Measurements from ENCODE around the gene GDI1. TPM values are rescaled to one million over a fixed set of nuclear protein-coding genes. Genes with fewer than 3 reads are reported as not detected.

Gene GDI1
- total and polyA plus RNA-seq, 12 donors = 85.6 to 287 (median 113) TPM

DNA sequence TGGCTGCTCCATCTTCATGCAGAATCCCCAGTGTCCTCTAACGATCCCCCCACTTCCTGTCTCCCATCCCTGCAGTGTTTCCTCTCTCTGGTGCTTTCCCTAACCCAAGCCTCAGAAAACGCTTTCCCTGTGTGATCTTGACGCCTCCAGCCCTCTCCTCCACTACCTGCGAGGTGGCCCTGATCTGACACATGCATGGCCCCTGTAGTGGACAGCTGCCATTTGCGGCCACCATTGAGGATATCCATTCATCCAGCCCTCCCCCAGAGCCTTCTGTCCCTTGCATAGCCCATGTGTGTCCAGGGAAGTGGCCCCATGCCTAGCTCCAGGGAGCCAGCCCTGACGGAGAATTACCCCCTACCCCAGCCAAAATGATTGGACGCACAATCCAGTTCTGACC lies 46.4 kb downstream of the GDI1 start:
- no peak overlapping the region for H3K4me3 ChIP-seq
- no peak overlapping the region for H3K27ac ChIP-seq
- peaks cover 5 to 9% of the 10 kb centered on the region in 2 donors for H3K4me1 ChIP-seq (replicated peaks in 1 of 2)
- 78 to 94% (median 80%) methylated on average over 5 to 7 of the region's 7 CpGs for whole genome bisulfite sequencing, 4 donors
- peak in 1 of 7 donors; percentile 11 for DNase-seq
- H3K27me3 ChIP-seq = no peaks in the 10 kb centered on the region
- intact Hi-C loops (cut with DNase I) = no loop called here
- TF ChIP-seq, protein P1, sequence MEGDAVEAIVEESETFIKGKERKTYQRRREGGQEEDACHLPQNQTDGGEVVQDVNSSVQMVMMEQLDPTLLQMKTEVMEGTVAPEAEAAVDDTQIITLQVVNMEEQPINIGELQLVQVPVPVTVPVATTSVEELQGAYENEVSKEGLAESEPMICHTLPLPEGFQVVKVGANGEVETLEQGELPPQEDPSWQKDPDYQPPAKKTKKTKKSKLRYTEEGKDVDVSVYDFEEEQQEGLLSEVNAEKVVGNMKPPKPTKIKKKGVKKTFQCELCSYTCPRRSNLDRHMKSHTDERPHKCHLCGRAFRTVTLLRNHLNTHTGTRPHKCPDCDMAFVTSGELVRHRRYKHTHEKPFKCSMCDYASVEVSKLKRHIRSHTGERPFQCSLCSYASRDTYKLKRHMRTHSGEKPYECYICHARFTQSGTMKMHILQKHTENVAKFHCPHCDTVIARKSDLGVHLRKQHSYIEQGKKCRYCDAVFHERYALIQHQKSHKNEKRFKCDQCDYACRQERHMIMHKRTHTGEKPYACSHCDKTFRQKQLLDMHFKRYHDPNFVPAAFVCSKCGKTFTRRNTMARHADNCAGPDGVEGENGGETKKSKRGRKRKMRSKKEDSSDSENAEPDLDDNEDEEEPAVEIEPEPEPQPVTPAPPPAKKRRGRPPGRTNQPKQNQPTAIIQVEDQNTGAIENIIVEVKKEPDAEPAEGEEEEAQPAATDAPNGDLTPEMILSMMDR (IDR thresholded peaks at IDR 0.05) = no peak
- no peak for TF ChIP-seq POLR2A (IDR thresholded peaks at IDR 0.05)
- no peaks in the 10 kb centered on the region for H3K36me3 ChIP-seq (replicated peaks in 1 of 2)
- H3K9me3 ChIP-seq (replicated peaks in 1 of 3) = no peaks in the 10 kb centered on the region

DNA sequence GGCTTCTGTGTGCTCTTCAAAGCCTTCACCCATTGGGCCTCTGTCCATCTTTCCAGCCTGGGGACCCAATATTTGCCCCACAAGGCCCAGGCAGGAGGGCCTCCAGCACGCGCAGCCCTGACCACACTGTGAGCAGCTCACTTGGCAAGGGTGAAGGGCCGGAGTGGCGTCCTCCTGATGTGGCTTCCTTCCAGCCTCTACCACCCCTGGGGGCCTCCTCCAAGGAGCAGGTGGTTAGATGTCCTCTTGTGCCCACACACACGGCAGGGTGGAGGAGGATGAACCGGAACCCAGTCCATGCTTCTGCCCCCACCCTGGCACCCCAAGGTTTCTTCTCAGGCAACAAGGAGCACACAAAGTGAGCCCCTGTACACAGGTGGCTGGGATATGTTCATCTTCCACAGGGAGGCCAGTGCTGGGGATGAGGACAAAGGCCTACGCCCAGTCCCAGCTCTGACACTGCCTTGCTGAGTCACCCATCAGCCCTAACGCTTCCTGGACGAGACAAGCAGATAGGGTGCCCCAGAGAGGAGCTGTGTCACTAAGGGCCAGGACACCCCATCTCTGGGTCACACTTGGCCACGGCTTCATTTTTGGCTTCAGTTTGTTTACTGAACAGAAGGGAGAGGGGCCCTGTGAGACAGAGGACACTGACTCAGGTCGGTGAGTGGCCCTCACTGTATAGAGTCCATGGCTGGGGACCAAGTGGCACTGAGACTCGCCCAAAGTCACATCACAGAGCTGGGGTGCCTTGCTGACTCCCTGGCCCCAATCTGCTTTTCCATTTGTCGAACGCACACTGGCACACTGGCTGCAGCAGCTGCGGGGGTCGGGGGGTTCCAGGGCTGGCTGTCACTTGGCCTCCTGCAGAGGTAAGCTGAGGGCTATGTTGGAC lies 47.5 kb downstream of the GDI1 start:
- TF ChIP-seq POLR2A (IDR thresholded peaks at IDR 0.05) = peak in 1 of 2 donors; percentile 28
- TF ChIP-seq, protein P1 (IDR thresholded peaks at IDR 0.05) = no peak
- intact Hi-C loops (cut with DNase I) = no loop called here
- no peaks in the 10 kb centered on the region for H3K36me3 ChIP-seq (replicated peaks in 1 of 2)
- peak overlapping the region in 3 of 5 donors; percentile 27 to 93 (median 85) for H3K27ac ChIP-seq
- peak in 6 of 7 donors; percentile 58 to 76 (median 67) for DNase-seq
- no peaks in the 10 kb centered on the region for H3K27me3 ChIP-seq
- H3K4me3 ChIP-seq = no peak overlapping the region
- H3K9me3 ChIP-seq (replicated peaks in 1 of 3) = no peaks in the 10 kb centered on the region
- WGBS, 4 donors = 66 to 89% (median 78%) methylated on average over 4 to 16 of the region's 16 CpGs
- peaks cover 5 to 11% of the 10 kb centered on the region in 2 donors for H3K4me1 ChIP-seq (replicated peaks in 1 of 2)

DNA sequence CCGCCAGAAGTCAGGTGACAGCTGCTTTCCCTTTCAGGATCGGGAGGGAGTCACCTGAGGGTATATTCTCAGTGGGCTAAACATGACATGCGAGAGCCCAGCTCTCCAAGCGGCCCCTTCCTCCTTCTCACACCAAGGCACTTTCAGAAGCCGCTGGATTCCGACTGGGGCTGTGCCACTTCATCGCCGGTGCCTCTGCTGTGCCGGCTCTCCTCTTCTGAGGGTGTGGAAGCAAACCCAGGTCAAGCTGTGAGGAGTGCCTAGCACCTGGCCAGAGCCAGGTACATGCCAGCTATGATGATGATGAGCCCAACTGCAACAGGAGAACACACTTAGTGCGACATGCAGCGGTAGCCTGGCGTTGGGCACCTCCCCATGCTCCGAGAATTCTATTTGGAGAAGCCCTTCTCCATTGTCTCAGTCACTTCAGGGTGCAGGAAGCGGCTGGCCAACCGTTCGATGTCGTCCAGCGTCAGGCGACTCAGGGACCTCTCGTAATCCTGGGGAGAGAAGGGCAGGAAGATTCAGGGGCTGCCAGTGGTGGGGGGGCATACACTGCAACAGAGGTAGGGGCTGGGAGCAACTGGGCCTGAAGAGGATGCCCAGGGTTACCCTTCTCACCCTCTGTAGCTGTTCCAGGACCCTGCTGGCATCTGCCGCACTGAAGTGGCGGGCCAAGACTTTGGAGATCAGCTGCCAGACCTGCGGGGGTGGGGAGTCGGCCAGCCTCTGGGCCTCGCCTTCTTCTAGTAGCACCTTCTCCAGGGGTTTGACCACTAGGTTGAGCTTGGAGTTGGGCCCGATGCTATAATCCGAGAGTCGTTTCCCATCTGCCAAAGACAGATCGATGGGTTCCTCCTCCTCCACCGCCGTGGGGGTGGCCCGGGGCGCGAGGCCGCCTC lies 48.4 kb downstream of the GDI1 start:
- DNase-seq = peak in 4 of 7 donors; percentile 27 to 57 (median 42)
- H3K27ac ChIP-seq = peak overlapping the region; percentile 53 to 93 (median 74)
- 44 to 86% (median 66%) methylated on average over 4 to 35 of the region's 35 CpGs for WGBS, 4 donors
- intact Hi-C loops (cut with DNase I) = no loop called here
- no peaks in the 10 kb centered on the region for H3K36me3 ChIP-seq (replicated peaks in 1 of 2)
- no peaks in the 10 kb centered on the region for H3K27me3 ChIP-seq
- peaks cover 5 to 14% of the 10 kb centered on the region in 2 donors for H3K4me1 ChIP-seq (replicated peaks in 1 of 2)
- peak overlapping the region in 2 of 4 donors; percentile 32 to 73 for H3K4me3 ChIP-seq
- H3K9me3 ChIP-seq (replicated peaks in 1 of 3) = no peaks in the 10 kb centered on the region
- TF ChIP-seq, protein P1 (IDR thresholded peaks at IDR 0.05) = no peak
- TF ChIP-seq POLR2A (IDR thresholded peaks at IDR 0.05) = no peak

DNA sequence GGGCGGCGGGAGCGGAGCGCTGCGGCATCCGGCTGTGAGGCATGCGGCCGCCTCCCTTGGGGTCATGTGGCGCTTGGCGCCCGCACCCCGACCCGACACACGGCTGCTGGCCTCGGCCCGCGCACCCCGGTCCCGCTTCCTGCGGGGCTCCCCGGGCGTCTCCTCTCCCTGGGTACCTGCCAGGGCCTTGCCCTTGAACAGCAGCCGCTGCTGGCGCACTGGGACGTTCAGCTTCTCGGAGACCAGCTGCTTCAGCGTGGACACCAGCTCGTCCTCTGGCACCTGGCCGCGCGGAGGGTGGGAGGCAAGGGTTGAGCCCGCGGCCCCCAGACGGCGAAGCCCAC lies 49.1 kb downstream of the GDI1 start:
- no peaks in the 10 kb centered on the region for H3K27me3 ChIP-seq
- peak in 1 of 2 donors; percentile 39 for TF ChIP-seq POLR2A (IDR thresholded peaks at IDR 0.05)
- TF ChIP-seq, protein P1 (IDR thresholded peaks at IDR 0.05) = no peak
- peak overlapping the region; percentile 53 to 93 (median 74) for H3K27ac ChIP-seq
- peak; percentile 52 to 75 (median 69) for DNase-seq
- no peaks in the 10 kb centered on the region for H3K36me3 ChIP-seq (replicated peaks in 1 of 2)
- intact Hi-C loops (cut with DNase I) = no loop called here
- H3K4me3 ChIP-seq = peak overlapping the region in 3 of 4 donors; percentile 32 to 73 (median 32)
- H3K4me1 ChIP-seq (replicated peaks in 1 of 2) = peaks cover 5 to 14% of the 10 kb centered on the region in 2 donors
- H3K9me3 ChIP-seq (replicated peaks in 1 of 3) = no peaks in the 10 kb centered on the region
- 1 to 43% (median 38%) methylated on average over 13 to 35 of the region's 35 CpGs; no CpG with 5 or more reads in 1 of the 4 donors for WGBS, 4 donors

Measured in adrenal gland (tissue), 12 donors.